RWPE2 (cell line): Measurements from ENCODE around the gene ZNF280D.

Experiments used
- ATAC-seq: fragments of 200-7000 bp; cut with Tn5 transposase; 3 replicates; pipeline ENCODE4 v1.9.1; 2021; ENCODE audit warnings: low read depth
- DNase-seq: peaks from one replicate; pipeline ENCODE4 v3.0.0-alpha.2; 2020; ENCODE audit warnings: low spot score
- H3K27ac ChIP-seq: fragments of 450-650 bp; 2 replicates; pipeline ENCODE4 v1.5.1; 2017; ENCODE audit warnings: mild to moderate bottlenecking; ENCODE audit not compliant: poor library complexity, severe bottlenecking
- H3K27me3 ChIP-seq: fragments of 250-450 bp; sonication (Bioruptor Pico); 2 replicates; pipeline ENCODE4 v1.5.1; 2021; ENCODE audit warnings: mild to moderate bottlenecking, moderate library complexity; ENCODE audit not compliant: insufficient read depth, poor library complexity, severe bottlenecking
- H3K36me3 ChIP-seq: fragments of 250-450 bp; sonication (Bioruptor Pico); 2 replicates; pipeline ENCODE4 v1.5.1; 2020; ENCODE audit warnings: low read depth, mild to moderate bottlenecking, moderate library complexity
- H3K4me1 ChIP-seq: fragments of 250-450 bp; sonication (Bioruptor Pico); 2 replicates; pipeline ENCODE4 v1.5.1; 2021; ENCODE audit warnings: mild to moderate bottlenecking, moderate library complexity; ENCODE audit not compliant: insufficient read depth, poor library complexity, severe bottlenecking
- H3K4me3 ChIP-seq: fragments of 250-450 bp; sonication (Bioruptor Pico); 2 replicates; pipeline ENCODE4 v1.5.1; 2021; ENCODE audit warnings: mild to moderate bottlenecking, moderate library complexity; ENCODE audit not compliant: severe bottlenecking
- H3K9me3 ChIP-seq: fragments of 250-450 bp; sonication (Bioruptor Pico); 2 replicates; pipeline ENCODE4 v1.5.1; 2021; ENCODE audit warnings: mild to moderate bottlenecking, moderate library complexity; ENCODE audit not compliant: severe bottlenecking
- CTCF ChIP-seq: fragments of 450-650 bp; IDR thresholded peaks from one replicate; pipeline ENCODE4 v1.5.1; 2017; ENCODE audit warnings: mild to moderate bottlenecking, moderate library complexity; ENCODE audit not compliant: poor library complexity, severe bottlenecking

The ZNF280D gene

DNA sequence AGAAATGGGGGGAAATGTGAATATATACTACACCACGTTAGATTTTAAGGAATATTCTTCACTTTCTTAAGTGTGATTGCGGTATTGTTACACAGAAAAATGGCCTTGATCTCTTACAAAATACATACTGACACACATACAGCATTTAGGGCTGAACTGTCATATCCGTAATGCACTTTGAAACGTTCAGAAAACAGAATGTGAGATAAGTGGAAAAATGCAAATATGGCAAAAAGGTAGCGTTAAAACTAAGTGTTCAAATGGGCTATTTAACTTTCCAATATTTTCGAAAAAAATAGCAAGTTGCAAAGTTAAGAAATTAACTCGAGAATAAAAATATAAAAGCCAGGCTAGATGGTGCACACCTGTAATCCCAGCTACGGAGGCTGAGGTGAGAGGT, 1.8 kb downstream of the ZNF280D start:
- Histone ChIP-seq H3K9me3 (peaks cover 7% of the 10 kb centered on the region), H3K27me3 (no peaks in the 10 kb centered on the region), H3K36me3 (peaks cover 6% of the 10 kb centered on the region), H3K27ac (no peak overlapping the region), H3K4me3 (no peak overlapping the region), H3K4me1 (peaks cover 6% of the 10 kb centered on the region)
- no peak for ATAC-seq
- no peak for TF ChIP-seq CTCF
- no peak for DNase-seq

DNA sequence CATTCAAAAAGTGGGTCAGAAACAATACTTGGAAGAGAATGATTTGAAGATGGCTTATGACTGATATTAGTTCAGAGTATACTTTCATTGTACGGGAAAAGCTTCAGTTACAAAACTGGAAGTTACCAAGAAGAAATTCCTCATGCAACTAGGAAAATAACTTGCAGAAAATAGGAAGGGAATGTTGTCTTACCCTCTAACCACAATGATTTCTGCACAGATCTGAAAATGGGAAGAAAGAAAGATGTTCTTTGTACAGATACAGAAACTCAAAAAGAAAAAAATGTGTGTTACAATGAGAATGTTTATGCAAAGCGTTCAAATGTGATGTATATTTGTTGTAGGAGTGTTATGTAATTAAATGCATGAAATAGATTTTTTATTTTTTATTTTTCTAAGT, 3.7 kb downstream of the ZNF280D start:
- no peak overlapping the region for H3K27ac ChIP-seq
- peaks cover 6% of the 10 kb centered on the region for H3K4me1 ChIP-seq
- H3K4me3 ChIP-seq = no peak overlapping the region
- peaks cover 6% of the 10 kb centered on the region for H3K36me3 ChIP-seq
- no peaks in the 10 kb centered on the region for H3K27me3 ChIP-seq
- DNase-seq (no peak), ATAC-seq (no peak)
- TF ChIP-seq CTCF = no peak
- peaks cover 7% of the 10 kb centered on the region for H3K9me3 ChIP-seq

DNA sequence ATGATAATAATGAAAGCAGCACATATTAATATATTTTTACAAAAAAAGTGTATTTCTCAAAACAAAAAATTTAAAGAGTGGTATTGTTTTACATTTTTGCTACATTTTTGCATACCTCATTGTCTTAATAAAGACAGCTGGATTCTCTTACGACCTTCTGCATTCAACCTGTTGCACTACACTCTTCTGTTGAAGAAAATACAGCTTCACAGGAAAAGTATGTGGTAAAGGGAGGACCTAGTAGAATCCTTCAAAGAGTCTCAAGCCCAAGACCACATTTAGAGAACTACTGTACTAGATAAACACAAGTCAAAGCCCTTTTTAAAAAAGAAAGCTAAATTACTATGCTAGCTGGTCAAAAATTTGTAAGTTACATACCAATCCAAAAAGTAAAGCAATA, 7.9 kb downstream of the ZNF280D start:
- DNase-seq (no peak), ATAC-seq (no peak)
- H3K4me3 ChIP-seq = no peak overlapping the region
- peaks cover 6% of the 10 kb centered on the region for H3K36me3 ChIP-seq
- no peaks in the 10 kb centered on the region for H3K4me1 ChIP-seq
- no peak overlapping the region for H3K27ac ChIP-seq
- no peaks in the 10 kb centered on the region for H3K9me3 ChIP-seq
- H3K27me3 ChIP-seq = no peaks in the 10 kb centered on the region
- TF ChIP-seq CTCF = no peak

- H3K36me3 ChIP-seq = peaks cover 6% of the 10 kb centered on the region; the same call in 1 of the 2 replicates
- ATAC-seq (no peak; the same call in 2 of the 3 replicates), DNase-seq (no peak)
- H3K27me3 ChIP-seq = no peaks in the 10 kb centered on the region
- TF ChIP-seq CTCF = no peak
- H3K27ac ChIP-seq = no peak overlapping the region
- no peak overlapping the region for H3K4me3 ChIP-seq
- H3K4me1 ChIP-seq = no peaks in the 10 kb centered on the region
- H3K9me3 ChIP-seq = no peaks in the 10 kb centered on the region
Measured at GRCh38 chr15:56724232-56724631, 9.1 kb downstream of the ZNF280D start.

DNA sequence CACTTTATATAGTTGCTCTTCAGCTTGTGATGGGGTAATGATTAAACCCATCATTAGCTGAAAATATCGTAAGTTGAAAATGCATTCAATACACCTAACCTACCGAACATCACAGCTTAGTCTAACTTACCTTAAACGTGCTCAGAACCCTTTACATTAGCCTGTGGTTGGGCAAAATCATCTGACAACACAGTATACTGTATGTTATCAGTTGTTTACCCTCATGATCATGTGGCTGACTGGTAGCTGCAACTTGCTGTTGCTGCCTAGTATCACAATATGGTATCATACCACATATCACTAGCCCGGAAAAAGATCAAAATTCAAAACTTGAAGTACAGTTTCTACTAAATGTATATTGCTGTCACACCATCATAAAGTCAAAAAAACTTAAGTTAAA, 9.5 kb downstream of the ZNF280D start:
- TF ChIP-seq CTCF = no peak
- no peaks in the 10 kb centered on the region for H3K27me3 ChIP-seq
- H3K4me3 ChIP-seq = no peak overlapping the region
- peaks cover 4% of the 10 kb centered on the region; the same call in 1 of the 2 replicates for H3K36me3 ChIP-seq
- no peaks in the 10 kb centered on the region for H3K9me3 ChIP-seq
- DNase-seq (no peak), ATAC-seq (no peak)
- no peak overlapping the region for H3K27ac ChIP-seq
- no peaks in the 10 kb centered on the region for H3K4me1 ChIP-seq
